CD8-positive, alpha-beta memory T cell (primary cell): ENCODE data around the gene ZBTB7A. TPM values are rescaled to one million over a fixed set of nuclear protein-coding genes. Genes with fewer than 3 reads are reported as not detected.

Source experiments
- CTCF ChIA-PET: fragments of 350-600 bp; sonication (Branson Sonifier 250); formaldehyde crosslinking; loops from one replicate; lab custom pipeline; 2021; ENCODE audit warnings: antibody characterized with exemption; lab: Charles Lee
- POLR2A ChIA-PET: fragments of 350-600 bp; sonication (Branson Sonifier 250); formaldehyde crosslinking; loops from one replicate; lab custom pipeline; 2021; ENCODE audit warnings: antibody characterized with exemption; lab: Charles Lee
- DNase-seq, 5 donors: peaks; one replicate each; pipeline versions ENCODE4 v3.0.0 to v3.0.0-alpha.2; 2020 to 2022; ENCODE audit warnings: mixed read lengths in 1 of 5
- H3K27ac ChIP-seq: one replicate; pipeline ENCODE4 v1.7.0; 2013; ENCODE audit warnings: low read depth, mild to moderate bottlenecking, low read length, moderate library complexity
- H3K27me3 ChIP-seq: 2 replicates; pipeline ENCODE4 v1.7.0; 2013; ENCODE audit warnings: low read length, mild to moderate bottlenecking; ENCODE audit not compliant: insufficient read depth, poor library complexity, severe bottlenecking
- H3K36me3 ChIP-seq: 2 replicates; pipeline ENCODE4 v1.7.0; 2013; ENCODE audit warnings: mild to moderate bottlenecking, low read length, moderate library complexity; ENCODE audit not compliant: insufficient read depth
- H3K4me1 ChIP-seq: 2 replicates; pipeline ENCODE4 v1.7.0; 2013; ENCODE audit warnings: mild to moderate bottlenecking, low read length, moderate library complexity; ENCODE audit not compliant: insufficient read depth
- H3K4me3 ChIP-seq: 2 replicates; pipeline ENCODE4 v1.7.0; 2013; ENCODE audit warnings: mild to moderate bottlenecking, low read length
- H3K9me3 ChIP-seq: 2 replicates; pipeline ENCODE4 v1.7.0; 2013; ENCODE audit warnings: mild to moderate bottlenecking, low read length
- H3K27ac Mint-ChIP-seq, 8 donors: one replicate each; pipeline ENCODE4 v1.8.0; 2020 to 2021; ENCODE audit warnings: mixed read lengths in 8 of 8, mild to moderate bottlenecking in 6 of 8, inconsistent platforms in 3 of 8, moderate library complexity in 3 of 8
- H3K27me3 Mint-ChIP-seq, 2 donors: one replicate each; pipeline ENCODE4 v1.8.0; 2020 to 2021; ENCODE audit warnings: mixed read lengths in 2 of 2, mild to moderate bottlenecking in 1 of 2, moderate library complexity in 1 of 2
- H3K36me3 Mint-ChIP-seq, 3 donors: one replicate each; pipeline ENCODE4 v1.8.0; 2020 to 2021; ENCODE audit warnings: mixed read lengths in 3 of 3, inconsistent platforms in 1 of 3, mild to moderate bottlenecking in 1 of 3
- H3K4me1 Mint-ChIP-seq, 3 donors: one replicate each; pipeline ENCODE4 v1.8.0; 2020 to 2021; ENCODE audit warnings: mixed read lengths in 3 of 3, inconsistent platforms in 1 of 3, mild to moderate bottlenecking in 1 of 3
- H3K4me3 Mint-ChIP-seq, 7 donors: one replicate each; pipeline ENCODE4 v1.8.0; 2020 to 2021; ENCODE audit warnings: mixed read lengths in 7 of 7, mild to moderate bottlenecking in 6 of 7, moderate library complexity in 4 of 7, inconsistent platforms in 2 of 7
- H3K9me3 Mint-ChIP-seq, 5 donors: one replicate each; pipeline ENCODE4 v1.8.0; 2020 to 2022; ENCODE audit warnings: mixed read lengths in 5 of 5, mild to moderate bottlenecking in 3 of 5, moderate library complexity in 2 of 5, inconsistent platforms in 1 of 5
- polyA plus RNA-seq: library from polyadenylated mRNA; unstranded; fragments of 300-500 nt; fragmentation: Illumina TruSeq; gene quantifications from one replicate; pipeline ENCODE4 v1.2.3, GENCODE V29; 2021
- total RNA-seq, 2 experiments: library from RNA; stranded (reverse); gene quantifications; one replicate each; pipeline ENCODE4 v1.2.3, GENCODE V29; 2021

ZBTB7A gene
- total and polyA plus RNA-seq, 3 experiments from 2014 or later = 44.1 to 86.1 (median 46.8) TPM

DNA sequence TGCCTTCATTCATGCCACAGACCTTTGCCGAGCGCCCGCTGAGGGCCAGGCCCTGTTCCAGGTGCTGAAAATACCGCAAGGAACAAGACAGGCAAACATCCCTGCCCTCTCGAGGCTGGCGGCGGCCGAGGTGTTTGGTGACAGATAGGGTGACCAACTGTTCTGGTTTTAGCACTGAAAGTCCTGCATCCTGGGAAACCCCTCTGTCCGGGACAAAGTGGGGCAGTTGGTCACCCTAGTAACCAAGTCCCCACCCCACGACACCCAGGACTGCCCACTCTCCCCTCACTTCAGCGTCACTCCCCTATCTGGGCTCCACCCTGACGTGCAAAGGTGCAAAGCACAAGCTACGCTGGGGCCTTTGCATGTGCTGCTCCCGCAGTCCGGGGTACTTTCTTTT is 17.3 kb downstream of the ZBTB7A start:
- POLR2A ChIA-PET = interaction anchor here (0.6 kb wide), 3 partner anchors 10 to 563 kb away, joined by 3 read pairs; no protein-coding TSS in a partner anchor
- H3K27ac Mint-ChIP-seq = peak overlapping the region in 3 of 8 donors; percentile 14 to 66 (median 53)
- peaks cover 13 to 76% (median 16%) of the 10 kb centered on the region in 3 donors for H3K36me3 Mint-ChIP-seq

DNA sequence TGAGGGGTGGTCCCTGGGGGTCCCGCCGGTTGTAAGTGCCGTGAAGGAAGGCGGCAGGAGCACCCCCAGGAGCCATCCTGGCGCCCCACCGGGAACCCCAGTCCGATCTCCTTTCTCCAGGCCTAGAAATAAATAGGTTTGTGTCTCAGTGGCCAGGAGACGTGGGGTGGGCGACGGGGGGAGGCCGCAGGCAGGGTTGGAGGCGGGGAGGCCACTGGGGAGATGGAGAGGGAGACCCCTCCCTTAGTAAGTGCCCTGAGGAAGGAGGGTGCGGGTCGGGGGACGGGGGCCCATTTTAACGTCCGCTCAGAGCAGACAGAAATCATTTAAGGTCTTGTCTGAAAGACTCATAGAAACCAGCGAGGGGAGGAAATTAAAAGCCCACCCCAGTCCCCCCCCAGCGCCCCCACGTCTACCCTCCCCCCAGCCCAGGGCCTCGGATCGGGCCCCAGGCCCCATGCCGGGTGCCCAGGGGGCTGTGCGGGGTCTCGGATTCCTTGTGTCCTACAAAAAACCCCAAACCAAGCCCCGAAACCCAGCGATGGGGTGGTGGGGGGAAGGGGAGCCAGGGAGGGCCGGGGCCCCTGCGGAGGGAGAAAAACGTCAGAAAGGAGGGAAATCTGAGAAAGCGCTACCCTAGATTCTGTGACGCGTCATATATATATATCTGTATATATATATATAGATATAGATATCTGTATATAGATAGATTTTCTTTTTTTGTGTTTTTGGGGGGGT is 19.6 kb downstream of the ZBTB7A start:
- ChIA-PET CTCF (no interaction called here), POLR2A (interaction anchor here (0.7 to 0.8 kb wide), 2 partner anchors 10 to 62 kb away, joined by 3 to 4 read pairs; no protein-coding TSS in a partner anchor)
- Mint-ChIP-seq H3K27ac (peak overlapping the region in 1 of 8 donors; percentile 48), H3K4me1 (peaks cover 20 to 37% (median 28%) of the 10 kb centered on the region in 3 donors), H3K4me3 (no peak overlapping the region), H3K27me3 (peaks cover 0 to 2% of the 10 kb centered on the region in 2 donors), H3K9me3 (no peaks in the 10 kb centered on the region), H3K36me3 (peaks cover 6 to 64% (median 10%) of the 10 kb centered on the region in 3 donors)
- no peak for DNase-seq
- H3K9me3 ChIP-seq = no peaks in the 10 kb centered on the region
- H3K4me3 ChIP-seq = no peak overlapping the region
- no peaks in the 10 kb centered on the region for H3K27me3 ChIP-seq
- no peaks in the 10 kb centered on the region for H3K4me1 ChIP-seq
- H3K27ac ChIP-seq = no peak overlapping the region
- no peaks in the 10 kb centered on the region for H3K36me3 ChIP-seq

More for the DNA sequence above, 17.3 kb downstream of the ZBTB7A start:
- Mint-ChIP-seq H3K9me3 (no peaks in the 10 kb centered on the region), H3K27me3 (peaks cover 0 to 3% of the 10 kb centered on the region in 2 donors), H3K4me1 (peaks cover 31 to 51% (median 41%) of the 10 kb centered on the region in 3 donors), H3K4me3 (no peak overlapping the region)
- CTCF ChIA-PET = interaction anchor here (1.4 kb wide), 1 partner anchor 91 kb away, joined by 5 read pairs; no protein-coding TSS in a partner anchor
- Histone ChIP-seq H3K4me1 (peaks cover 14% of the 10 kb centered on the region), H3K36me3 (peaks cover 12% of the 10 kb centered on the region), H3K9me3 (no peaks in the 10 kb centered on the region), H3K4me3 (no peak overlapping the region), H3K27me3 (no peaks in the 10 kb centered on the region), H3K27ac (no peak overlapping the region)
- DNase-seq = no peak

DNA sequence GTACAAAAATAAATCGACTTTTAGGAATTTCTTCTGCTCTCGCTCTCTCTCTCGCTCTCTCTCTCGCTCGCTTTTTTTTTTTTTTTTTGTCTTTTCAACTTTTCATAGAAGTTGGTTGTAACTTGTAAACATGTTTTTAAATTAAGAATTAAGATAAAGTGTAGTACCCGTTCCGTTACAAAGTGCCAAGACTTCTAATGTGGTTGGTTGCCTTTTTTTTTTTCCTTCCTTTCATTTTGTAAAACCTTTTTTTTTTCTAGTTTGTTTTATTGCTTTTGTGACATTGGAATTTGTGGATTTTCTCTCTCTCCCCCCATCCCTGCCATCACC is 20.4 kb downstream of the ZBTB7A start:
- Histone ChIP-seq H3K36me3 (no peaks in the 10 kb centered on the region), H3K4me3 (no peak overlapping the region), H3K27ac (no peak overlapping the region), H3K27me3 (no peaks in the 10 kb centered on the region), H3K9me3 (no peaks in the 10 kb centered on the region), H3K4me1 (no peaks in the 10 kb centered on the region)
- H3K4me1 Mint-ChIP-seq = peaks cover 17 to 29% (median 26%) of the 10 kb centered on the region in 3 donors
- no peaks in the 10 kb centered on the region for H3K9me3 Mint-ChIP-seq
- CTCF ChIA-PET = no interaction called here
- peak in 1 of 5 donors; percentile 47 for DNase-seq
- POLR2A ChIA-PET = no interaction called here
- H3K27ac Mint-ChIP-seq = peak overlapping the region in 5 of 8 donors; percentile 43 to 81 (median 52)
- peaks cover 0 to 2% of the 10 kb centered on the region in 2 donors for H3K27me3 Mint-ChIP-seq
- H3K4me3 Mint-ChIP-seq = peak overlapping the region in 1 of 7 donors; percentile 48
- peaks cover 3 to 60% (median 10%) of the 10 kb centered on the region in 3 donors for H3K36me3 Mint-ChIP-seq

DNA sequence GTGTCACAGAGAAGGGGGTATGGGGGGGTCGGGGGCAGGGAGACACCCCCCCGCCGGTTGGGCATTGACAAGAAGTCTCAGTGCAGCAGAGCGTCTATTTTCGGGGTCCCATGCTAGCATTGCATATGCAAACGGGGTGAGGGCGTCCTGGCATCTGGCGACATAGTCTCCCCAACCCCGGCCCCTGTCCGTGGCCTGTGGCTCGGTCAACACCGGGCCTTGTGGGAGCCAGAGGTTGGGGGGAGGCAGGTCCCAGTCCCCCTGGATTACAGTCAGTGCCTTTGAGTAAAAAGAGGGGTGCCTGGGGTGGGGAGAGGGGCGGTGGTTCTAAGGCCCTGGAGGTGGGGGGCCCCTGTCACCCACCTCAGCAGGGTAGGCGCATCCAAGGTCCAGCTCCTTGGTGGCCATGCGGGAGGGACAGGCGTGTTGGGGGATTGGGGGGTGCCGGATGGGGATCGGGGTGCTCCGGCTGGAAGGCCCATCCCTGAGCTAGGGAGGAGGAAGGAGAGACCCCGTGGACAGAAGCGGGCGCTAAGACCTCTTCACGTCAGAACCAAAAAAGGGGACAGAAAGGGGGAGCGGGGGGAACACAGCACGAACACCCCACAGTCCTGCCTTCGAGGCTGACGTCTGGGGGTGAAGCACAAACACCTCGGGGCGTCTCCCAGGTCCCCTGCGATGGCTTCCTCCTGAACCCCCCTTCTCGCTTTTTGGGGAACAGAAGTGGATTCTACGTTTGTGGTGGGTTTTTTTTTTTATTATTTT is 20.9 kb downstream of the ZBTB7A start:
- CTCF ChIA-PET = interaction anchor here (1.2 kb wide), 1 partner anchor 94 kb away, joined by 5 read pairs; no protein-coding TSS in a partner anchor
- Histone ChIP-seq H3K4me1 (no peaks in the 10 kb centered on the region), H3K36me3 (no peaks in the 10 kb centered on the region), H3K4me3 (no peak overlapping the region), H3K27me3 (no peaks in the 10 kb centered on the region), H3K27ac (no peak overlapping the region), H3K9me3 (no peaks in the 10 kb centered on the region)
- DNase-seq = peak in 1 of 5 donors; percentile 40
- peaks cover 0 to 57% (median 10%) of the 10 kb centered on the region in 3 donors for H3K36me3 Mint-ChIP-seq
- peaks cover 13 to 24% (median 22%) of the 10 kb centered on the region in 3 donors for H3K4me1 Mint-ChIP-seq
- H3K27me3 Mint-ChIP-seq = peaks cover 0 to 2% of the 10 kb centered on the region in 2 donors
- POLR2A ChIA-PET = interaction anchor here (0.6 kb wide), 1 partner anchor 43 kb away, joined by 5 read pairs; no protein-coding TSS in a partner anchor
- H3K9me3 Mint-ChIP-seq = no peaks in the 10 kb centered on the region
- peak overlapping the region in 2 of 8 donors; percentile 36 to 51 for H3K27ac Mint-ChIP-seq
- H3K4me3 Mint-ChIP-seq = no peak overlapping the region

DNA sequence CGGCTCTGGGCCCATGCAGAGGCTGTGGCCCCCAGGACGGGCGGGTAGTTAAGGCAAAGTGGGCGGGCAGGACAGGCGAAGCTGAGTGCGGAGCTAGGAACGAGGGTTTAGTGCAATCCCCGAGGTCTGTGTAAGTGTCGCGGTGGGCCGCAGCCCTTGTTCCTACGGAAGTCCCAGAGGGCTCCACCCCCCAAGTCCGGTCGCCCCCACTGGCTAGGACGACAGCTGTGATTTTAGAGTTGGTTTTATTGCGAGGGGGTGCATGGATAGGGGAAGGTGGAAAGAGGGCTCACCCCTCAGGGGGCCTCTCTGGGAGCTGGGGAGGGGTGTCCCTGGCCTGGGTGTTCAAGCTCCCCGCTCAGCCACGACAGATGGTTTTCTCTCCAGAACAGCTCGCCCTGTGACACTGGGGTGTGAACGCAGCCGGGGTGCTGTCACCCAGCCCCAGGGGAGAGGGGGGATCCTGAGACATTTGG is 21.7 kb downstream of the ZBTB7A start:
- CTCF ChIA-PET = interaction anchor here (1.2 kb wide), 1 partner anchor 95 kb away, joined by 5 read pairs; no protein-coding TSS in a partner anchor
- no peak overlapping the region for H3K27ac ChIP-seq

DNA sequence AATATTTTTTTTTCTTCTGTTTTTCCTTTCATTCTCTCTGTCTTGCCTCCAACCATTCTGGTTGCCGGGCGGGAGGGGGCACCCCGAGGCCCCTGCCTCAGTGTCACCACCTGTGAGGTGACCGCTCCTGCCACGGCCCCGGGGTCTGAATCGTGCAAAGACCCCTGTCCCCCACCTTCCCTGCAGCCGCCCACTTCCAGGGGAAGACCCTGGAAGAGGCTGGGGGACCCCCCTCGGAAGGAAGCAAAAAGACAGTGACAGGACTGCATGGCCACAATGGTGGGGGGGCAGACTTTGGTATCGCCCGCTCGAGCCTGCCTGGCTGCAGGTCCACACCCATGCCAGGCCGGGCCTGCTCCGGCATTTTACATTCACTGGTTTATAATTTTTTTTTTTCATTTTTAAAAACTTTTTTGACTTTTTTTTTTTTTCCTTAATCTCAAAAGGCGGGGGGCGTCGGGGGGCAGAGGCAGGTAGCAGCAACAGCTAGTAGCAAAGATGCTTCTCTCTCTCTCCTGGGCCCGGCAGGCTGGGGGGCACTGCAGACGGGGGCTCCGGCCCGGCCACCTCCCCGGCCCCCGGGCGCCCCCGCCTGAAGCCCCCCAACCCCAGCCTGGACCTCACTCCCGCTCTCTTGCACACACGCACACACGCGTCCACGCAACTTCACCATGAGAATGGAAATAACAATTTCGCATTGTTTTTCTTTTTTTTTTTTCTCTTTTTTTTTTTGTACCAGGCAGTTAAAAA is 22.6 kb downstream of the ZBTB7A start:
- CTCF ChIA-PET = interaction anchor here (1.2 kb wide), 1 partner anchor 96 kb away, joined by 5 read pairs; no protein-coding TSS in a partner anchor
- POLR2A ChIA-PET = interaction anchor here (0.7 kb wide), 6 partner anchors 10 to 76 kb away, joined by 3 to 7 read pairs (median 4); partner anchors contain the start of gene PIAS4

More for the DNA sequence above, 21.7 kb downstream of the ZBTB7A start:
- Histone ChIP-seq H3K4me1 (no peaks in the 10 kb centered on the region), H3K9me3 (no peaks in the 10 kb centered on the region), H3K36me3 (no peaks in the 10 kb centered on the region), H3K27me3 (no peaks in the 10 kb centered on the region), H3K4me3 (no peak overlapping the region)
- peaks cover 0 to 2% of the 10 kb centered on the region in 2 donors for H3K27me3 Mint-ChIP-seq
- H3K36me3 Mint-ChIP-seq = peaks cover 0 to 53% (median 5%) of the 10 kb centered on the region in 3 donors
- peaks cover 11 to 24% (median 14%) of the 10 kb centered on the region in 3 donors for H3K4me1 Mint-ChIP-seq
- DNase-seq = no peak
- POLR2A ChIA-PET = interaction anchor here (0.6 to 0.7 kb wide), 7 partner anchors 11 to 75 kb away, joined by 3 to 7 read pairs (median 5); partner anchors contain the start of gene PIAS4
- H3K9me3 Mint-ChIP-seq = no peaks in the 10 kb centered on the region
- H3K27ac Mint-ChIP-seq = no peak overlapping the region
- H3K4me3 Mint-ChIP-seq = no peak overlapping the region

DNA sequence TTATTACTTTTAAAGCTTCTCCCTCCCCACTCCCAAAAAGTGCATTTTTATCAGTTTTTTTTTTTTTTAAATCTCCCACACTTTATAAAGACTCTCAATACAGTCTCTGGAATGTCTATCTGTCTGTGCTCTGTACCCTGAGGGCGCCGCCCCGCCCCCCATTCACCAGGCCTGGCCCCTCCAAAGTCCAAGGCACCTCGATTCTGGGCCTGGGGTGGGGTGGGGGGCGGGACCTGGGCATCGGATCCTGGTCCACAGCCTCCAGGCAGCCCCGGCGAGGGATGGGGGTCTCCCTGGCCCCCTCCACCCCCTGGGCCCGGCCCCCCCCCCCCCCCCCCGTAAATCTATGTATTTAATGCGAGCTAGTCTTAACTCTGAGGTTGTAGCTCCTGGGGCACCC is 23.3 kb downstream of the ZBTB7A start:
- Histone ChIP-seq H3K4me1 (no peaks in the 10 kb centered on the region), H3K27me3 (no peaks in the 10 kb centered on the region), H3K9me3 (no peaks in the 10 kb centered on the region), H3K27ac (no peak overlapping the region), H3K4me3 (no peak overlapping the region), H3K36me3 (no peaks in the 10 kb centered on the region)
- H3K36me3 Mint-ChIP-seq = peaks cover 0 to 43% (median 2%) of the 10 kb centered on the region in 3 donors
- H3K27ac Mint-ChIP-seq = no peak overlapping the region
- no peak overlapping the region for H3K4me3 Mint-ChIP-seq
- H3K9me3 Mint-ChIP-seq = no peaks in the 10 kb centered on the region
- DNase-seq = no peak
- H3K27me3 Mint-ChIP-seq = peaks cover 0 to 2% of the 10 kb centered on the region in 2 donors
- POLR2A ChIA-PET = no interaction called here
- CTCF ChIA-PET = no interaction called here
- H3K4me1 Mint-ChIP-seq = peaks cover 5 to 17% (median 8%) of the 10 kb centered on the region in 3 donors

More for the DNA sequence above, 22.6 kb downstream of the ZBTB7A start:
- Mint-ChIP-seq H3K36me3 (peaks cover 0 to 46% (median 2%) of the 10 kb centered on the region in 3 donors), H3K4me3 (no peak overlapping the region), H3K27me3 (peaks cover 0 to 2% of the 10 kb centered on the region in 2 donors), H3K27ac (peak overlapping the region in 1 of 8 donors; percentile 71), H3K4me1 (peaks cover 6 to 18% (median 8%) of the 10 kb centered on the region in 3 donors), H3K9me3 (no peaks in the 10 kb centered on the region)
- H3K4me3 ChIP-seq = no peak overlapping the region
- no peaks in the 10 kb centered on the region for H3K4me1 ChIP-seq
- H3K27me3 ChIP-seq = no peaks in the 10 kb centered on the region
- no peak overlapping the region for H3K27ac ChIP-seq
- H3K9me3 ChIP-seq = no peaks in the 10 kb centered on the region
- H3K36me3 ChIP-seq = no peaks in the 10 kb centered on the region
- DNase-seq = no peak
